ENCODE results near the gene GPC6. TPM values are rescaled to one million over a fixed set of nuclear protein-coding genes. Genes with fewer than 3 reads are reported as not detected.

Gene GPC6
- total RNA-seq, 4 donors from 2014 or later, result 6.7 to 67.2 (median 11.1) TPM

DNA sequence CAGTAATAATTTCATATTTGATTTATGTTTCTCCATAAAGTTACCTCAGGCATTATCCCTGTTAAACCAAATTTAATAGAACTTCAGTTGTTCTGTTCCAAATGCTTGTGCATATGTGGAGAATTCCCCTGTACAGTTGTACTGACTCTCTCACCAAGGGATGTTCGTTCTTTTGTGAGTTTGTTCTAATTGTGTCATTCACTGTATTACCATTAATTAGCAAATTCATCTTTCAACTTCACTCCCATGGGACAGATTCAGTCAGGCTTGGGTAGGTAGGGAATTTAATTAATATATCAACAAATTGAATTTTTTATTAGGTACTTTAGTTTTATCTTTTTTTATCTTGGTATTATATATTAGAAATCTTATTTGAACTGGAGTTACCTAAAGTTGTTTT, 987.5 kb downstream of the GPC6 start:
- Histone ChIP-seq H3K9me3 (no peaks in the 10 kb centered on the region), H3K4me1 (no peaks in the 10 kb centered on the region), H3K27ac (no peak overlapping the region), H3K36me3 (no peaks in the 10 kb centered on the region), H3K4me3 (no peak overlapping the region), H3K27me3 (no peaks in the 10 kb centered on the region)
- no peak for DNase-seq
- no peak for TF ChIP-seq POLR2A (IDR thresholded peaks at IDR 0.05)
- TF ChIP-seq, protein P1, sequence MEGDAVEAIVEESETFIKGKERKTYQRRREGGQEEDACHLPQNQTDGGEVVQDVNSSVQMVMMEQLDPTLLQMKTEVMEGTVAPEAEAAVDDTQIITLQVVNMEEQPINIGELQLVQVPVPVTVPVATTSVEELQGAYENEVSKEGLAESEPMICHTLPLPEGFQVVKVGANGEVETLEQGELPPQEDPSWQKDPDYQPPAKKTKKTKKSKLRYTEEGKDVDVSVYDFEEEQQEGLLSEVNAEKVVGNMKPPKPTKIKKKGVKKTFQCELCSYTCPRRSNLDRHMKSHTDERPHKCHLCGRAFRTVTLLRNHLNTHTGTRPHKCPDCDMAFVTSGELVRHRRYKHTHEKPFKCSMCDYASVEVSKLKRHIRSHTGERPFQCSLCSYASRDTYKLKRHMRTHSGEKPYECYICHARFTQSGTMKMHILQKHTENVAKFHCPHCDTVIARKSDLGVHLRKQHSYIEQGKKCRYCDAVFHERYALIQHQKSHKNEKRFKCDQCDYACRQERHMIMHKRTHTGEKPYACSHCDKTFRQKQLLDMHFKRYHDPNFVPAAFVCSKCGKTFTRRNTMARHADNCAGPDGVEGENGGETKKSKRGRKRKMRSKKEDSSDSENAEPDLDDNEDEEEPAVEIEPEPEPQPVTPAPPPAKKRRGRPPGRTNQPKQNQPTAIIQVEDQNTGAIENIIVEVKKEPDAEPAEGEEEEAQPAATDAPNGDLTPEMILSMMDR (IDR thresholded peaks at IDR 0.05), result no peak
- intact Hi-C loops (cut with DNase I; ENCODE audit: low total_unique reads), result no loop called here

DNA sequence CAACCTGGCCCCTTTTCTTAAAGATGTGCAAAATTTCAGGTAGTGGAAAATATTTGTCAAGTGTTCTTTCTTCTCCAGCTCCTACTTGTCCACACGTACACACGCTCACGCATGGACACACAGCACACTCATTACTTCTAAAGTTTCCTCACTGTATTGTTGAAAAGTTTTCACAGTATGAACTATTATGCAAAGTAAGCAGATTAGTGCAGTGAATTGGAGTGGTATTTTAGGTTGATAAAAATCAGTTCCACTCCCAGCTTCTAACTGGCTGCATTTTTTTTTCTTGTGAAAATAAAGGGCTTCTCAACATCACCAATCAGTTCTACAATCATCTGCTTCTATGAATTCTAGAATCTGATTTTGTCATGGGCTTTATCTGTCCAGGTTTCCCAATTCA, 988.4 kb downstream of the GPC6 start:
- no peak for DNase-seq
- Histone ChIP-seq H3K27ac (no peak overlapping the region), H3K27me3 (no peaks in the 10 kb centered on the region), H3K36me3 (no peaks in the 10 kb centered on the region), H3K4me1 (no peaks in the 10 kb centered on the region), H3K4me3 (no peak overlapping the region), H3K9me3 (no peaks in the 10 kb centered on the region)
- TF ChIP-seq POLR2A (IDR thresholded peaks at IDR 0.05), result no peak
- TF ChIP-seq, protein P1 (IDR thresholded peaks at IDR 0.05), result no peak
- intact Hi-C loops (cut with DNase I; ENCODE audit: low total_unique reads), result no loop called here

DNA sequence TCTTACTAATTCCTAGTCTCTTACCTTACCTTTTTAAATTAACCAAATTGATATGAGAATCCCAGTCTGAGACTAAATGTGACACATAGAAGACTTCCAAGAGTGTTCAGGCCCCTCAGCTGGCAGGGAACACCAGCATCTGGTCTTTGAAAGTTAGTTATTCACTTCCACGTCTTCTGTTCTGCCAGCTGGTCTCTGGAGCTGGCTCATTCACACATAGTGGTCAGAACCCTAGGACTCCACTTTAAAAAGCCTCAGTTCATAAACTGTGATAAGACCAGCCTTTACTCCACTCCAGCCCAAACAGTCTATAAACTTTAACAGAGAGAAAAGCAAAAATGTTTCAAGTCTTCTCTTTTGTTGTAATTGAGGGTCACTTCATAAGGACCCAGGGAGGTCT, 989.9 kb downstream of the GPC6 start:
- Histone ChIP-seq H3K27ac (no peak overlapping the region), H3K27me3 (no peaks in the 10 kb centered on the region), H3K36me3 (no peaks in the 10 kb centered on the region), H3K4me1 (no peaks in the 10 kb centered on the region), H3K4me3 (no peak overlapping the region), H3K9me3 (no peaks in the 10 kb centered on the region)
- DNase-seq, result no peak
- TF ChIP-seq, protein P1 (IDR thresholded peaks at IDR 0.05), result no peak
- no peak for TF ChIP-seq POLR2A (IDR thresholded peaks at IDR 0.05)
- intact Hi-C loops (cut with DNase I; ENCODE audit: low total_unique reads), result no loop called here

DNA sequence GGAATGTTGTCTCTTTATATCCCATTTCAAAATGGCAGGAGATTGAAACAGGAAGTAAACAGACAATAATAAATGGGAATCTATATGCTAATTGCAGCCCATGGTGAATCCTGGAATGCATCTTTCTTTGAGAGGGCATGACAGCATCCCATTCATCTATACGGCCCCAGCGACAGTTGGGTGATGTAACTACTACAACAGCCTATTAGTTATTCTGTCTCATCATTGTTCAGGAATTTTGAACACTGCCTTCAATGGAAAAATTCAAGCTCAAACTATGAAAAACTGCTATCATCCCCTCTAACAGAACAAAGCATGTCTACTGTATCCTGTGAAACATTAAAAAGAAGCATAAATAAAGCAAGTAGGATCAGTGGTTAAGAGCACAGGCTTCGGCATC, 990.8 kb downstream of the GPC6 start:
- H3K27ac ChIP-seq, result no peak overlapping the region
- H3K4me3 ChIP-seq, result no peak overlapping the region
- H3K9me3 ChIP-seq, result no peaks in the 10 kb centered on the region
- no peaks in the 10 kb centered on the region for H3K27me3 ChIP-seq
- H3K4me1 ChIP-seq, result no peaks in the 10 kb centered on the region
- no peaks in the 10 kb centered on the region for H3K36me3 ChIP-seq
- intact Hi-C loops (cut with DNase I; ENCODE audit: low total_unique reads), result no loop called here
- no peak for DNase-seq
- TF ChIP-seq POLR2A (IDR thresholded peaks at IDR 0.05), result no peak
- TF ChIP-seq, protein P1 (IDR thresholded peaks at IDR 0.05), result no peak

DNA sequence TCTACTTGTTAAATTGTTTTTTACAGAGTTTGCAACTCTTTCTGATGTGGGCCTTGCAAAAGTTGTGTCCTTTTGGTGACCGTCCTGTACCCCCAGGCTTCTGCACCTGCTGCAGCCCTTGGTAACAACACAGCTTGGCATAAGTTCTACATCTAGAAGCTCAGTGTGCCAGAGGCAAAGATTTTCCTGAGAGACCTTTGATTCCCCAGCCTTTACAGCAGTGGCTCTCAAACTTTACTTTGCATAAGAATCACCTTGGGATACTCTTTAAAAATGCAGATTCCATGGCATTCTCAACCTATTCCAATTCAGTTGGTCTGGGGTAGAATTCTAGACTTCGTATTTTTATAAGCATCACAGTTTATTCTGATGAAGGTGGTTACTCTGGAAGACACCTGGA, 991.9 kb downstream of the GPC6 start:
- no peak for DNase-seq
- intact Hi-C loops (cut with DNase I; ENCODE audit: low total_unique reads), result no loop called here
- Histone ChIP-seq H3K27ac (no peak overlapping the region), H3K36me3 (no peaks in the 10 kb centered on the region), H3K9me3 (no peaks in the 10 kb centered on the region), H3K4me1 (no peaks in the 10 kb centered on the region), H3K27me3 (no peaks in the 10 kb centered on the region), H3K4me3 (no peak overlapping the region)
- no peak for TF ChIP-seq POLR2A (IDR thresholded peaks at IDR 0.05)
- TF ChIP-seq, protein P1 (IDR thresholded peaks at IDR 0.05), result no peak

Data from uterus (tissue), 4 donors.